ENCODE measurements around the gene TGM2. TPM values are rescaled to one million over a fixed set of nuclear protein-coding genes. Genes with fewer than 3 reads are reported as not detected.

TGM2 gene
- total RNA-seq, 1 experiment from 2014 or later: 113 TPM

DNA sequence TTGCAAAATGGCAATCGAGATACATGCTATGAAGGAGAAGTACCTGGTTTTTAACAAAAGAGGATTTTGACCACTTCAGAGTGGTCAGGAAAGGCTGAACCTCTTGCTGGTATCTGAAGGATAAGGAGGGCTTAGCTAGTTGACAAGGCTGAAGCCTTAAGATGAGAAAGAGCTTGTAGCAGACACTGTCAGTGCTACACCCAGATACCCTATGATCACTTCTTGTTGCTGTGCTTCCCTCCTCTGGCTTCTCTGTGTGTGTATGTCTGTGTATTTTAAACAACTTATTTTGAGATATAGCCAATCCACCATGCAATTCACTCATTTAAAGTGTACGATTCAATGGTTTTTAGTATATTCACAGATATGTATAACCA, 38.9 kb upstream of the TGM2 start:
- CTCF ChIA-PET: no interaction called here
- no peak for TF ChIP-seq SIN3A (IDR thresholded peaks at IDR 0.05; ENCODE audit: borderline replicate concordance, insufficient read depth, low read depth, low read length)
- TF ChIP-seq, protein P1, sequence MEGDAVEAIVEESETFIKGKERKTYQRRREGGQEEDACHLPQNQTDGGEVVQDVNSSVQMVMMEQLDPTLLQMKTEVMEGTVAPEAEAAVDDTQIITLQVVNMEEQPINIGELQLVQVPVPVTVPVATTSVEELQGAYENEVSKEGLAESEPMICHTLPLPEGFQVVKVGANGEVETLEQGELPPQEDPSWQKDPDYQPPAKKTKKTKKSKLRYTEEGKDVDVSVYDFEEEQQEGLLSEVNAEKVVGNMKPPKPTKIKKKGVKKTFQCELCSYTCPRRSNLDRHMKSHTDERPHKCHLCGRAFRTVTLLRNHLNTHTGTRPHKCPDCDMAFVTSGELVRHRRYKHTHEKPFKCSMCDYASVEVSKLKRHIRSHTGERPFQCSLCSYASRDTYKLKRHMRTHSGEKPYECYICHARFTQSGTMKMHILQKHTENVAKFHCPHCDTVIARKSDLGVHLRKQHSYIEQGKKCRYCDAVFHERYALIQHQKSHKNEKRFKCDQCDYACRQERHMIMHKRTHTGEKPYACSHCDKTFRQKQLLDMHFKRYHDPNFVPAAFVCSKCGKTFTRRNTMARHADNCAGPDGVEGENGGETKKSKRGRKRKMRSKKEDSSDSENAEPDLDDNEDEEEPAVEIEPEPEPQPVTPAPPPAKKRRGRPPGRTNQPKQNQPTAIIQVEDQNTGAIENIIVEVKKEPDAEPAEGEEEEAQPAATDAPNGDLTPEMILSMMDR (IDR thresholded peaks at IDR 0.05): no peak
- TF ChIP-seq, protein P2, sequence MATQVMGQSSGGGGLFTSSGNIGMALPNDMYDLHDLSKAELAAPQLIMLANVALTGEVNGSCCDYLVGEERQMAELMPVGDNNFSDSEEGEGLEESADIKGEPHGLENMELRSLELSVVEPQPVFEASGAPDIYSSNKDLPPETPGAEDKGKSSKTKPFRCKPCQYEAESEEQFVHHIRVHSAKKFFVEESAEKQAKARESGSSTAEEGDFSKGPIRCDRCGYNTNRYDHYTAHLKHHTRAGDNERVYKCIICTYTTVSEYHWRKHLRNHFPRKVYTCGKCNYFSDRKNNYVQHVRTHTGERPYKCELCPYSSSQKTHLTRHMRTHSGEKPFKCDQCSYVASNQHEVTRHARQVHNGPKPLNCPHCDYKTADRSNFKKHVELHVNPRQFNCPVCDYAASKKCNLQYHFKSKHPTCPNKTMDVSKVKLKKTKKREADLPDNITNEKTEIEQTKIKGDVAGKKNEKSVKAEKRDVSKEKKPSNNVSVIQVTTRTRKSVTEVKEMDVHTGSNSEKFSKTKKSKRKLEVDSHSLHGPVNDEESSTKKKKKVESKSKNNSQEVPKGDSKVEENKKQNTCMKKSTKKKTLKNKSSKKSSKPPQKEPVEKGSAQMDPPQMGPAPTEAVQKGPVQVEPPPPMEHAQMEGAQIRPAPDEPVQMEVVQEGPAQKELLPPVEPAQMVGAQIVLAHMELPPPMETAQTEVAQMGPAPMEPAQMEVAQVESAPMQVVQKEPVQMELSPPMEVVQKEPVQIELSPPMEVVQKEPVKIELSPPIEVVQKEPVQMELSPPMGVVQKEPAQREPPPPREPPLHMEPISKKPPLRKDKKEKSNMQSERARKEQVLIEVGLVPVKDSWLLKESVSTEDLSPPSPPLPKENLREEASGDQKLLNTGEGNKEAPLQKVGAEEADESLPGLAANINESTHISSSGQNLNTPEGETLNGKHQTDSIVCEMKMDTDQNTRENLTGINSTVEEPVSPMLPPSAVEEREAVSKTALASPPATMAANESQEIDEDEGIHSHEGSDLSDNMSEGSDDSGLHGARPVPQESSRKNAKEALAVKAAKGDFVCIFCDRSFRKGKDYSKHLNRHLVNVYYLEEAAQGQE (IDR thresholded peaks at IDR 0.05; ENCODE audit: insufficient read depth in 1 of 2, low read depth in 2 of 2, low read length in 1 of 2): no peak
- no peak for TF ChIP-seq POLR2AphosphoS5 (IDR thresholded peaks at IDR 0.05; ENCODE audit: low read depth, low read length)
- no peak for TF ChIP-seq TCF7L2 (IDR thresholded peaks at IDR 0.05; ENCODE audit: low read depth, low read length)
- no peak for DNase-seq (ENCODE audit: low read depth, low spot score)

DNA sequence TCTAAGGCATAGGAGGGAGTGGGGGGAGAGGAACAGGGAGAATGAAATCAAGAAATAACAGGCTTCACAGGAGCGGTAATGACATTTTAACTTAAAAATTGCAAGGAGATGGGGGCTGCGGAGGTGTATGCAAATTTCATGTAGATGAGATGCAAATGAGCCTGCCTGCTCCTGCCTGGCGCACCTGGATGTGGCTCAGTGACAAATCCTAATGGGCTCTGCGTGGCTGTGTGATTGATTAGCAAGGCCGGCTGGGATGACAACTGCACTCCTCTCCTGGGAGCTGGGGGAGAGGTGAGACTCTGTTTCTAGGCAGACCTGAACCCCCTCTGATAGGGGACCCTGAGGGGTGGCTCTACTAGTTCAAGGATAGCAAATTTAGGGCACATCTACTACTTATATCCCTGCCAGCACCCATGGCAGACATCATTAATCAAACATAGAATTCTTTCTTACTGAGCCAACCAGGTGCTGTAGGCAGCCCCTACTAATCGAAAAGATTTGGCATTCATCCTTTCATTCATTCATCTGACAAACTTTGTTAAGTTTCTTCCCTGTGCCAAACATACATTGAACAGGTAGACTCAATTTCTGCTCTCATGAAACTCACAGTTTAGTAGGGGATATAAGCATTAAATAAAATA, 38.4 kb upstream of the TGM2 start:
- no peak overlapping the region for H3K4me3 ChIP-seq (ENCODE audit: low read depth in 2 of 2, low read length in 2 of 2)
- ATAC-seq (no peak), DNase-seq (ENCODE audit: low read depth, low spot score) (no peak)
- intact Hi-C loops (cut with micrococcal nuclease; ENCODE audit: unreplicated experiment) (no loop called here), in situ Hi-C loops (cut with HindIII; ENCODE audit: low pct_unique_long_range_greater_than_20kb, low sequenced_read_pairs) (no loop called here)
- TF ChIP-seq, protein P2 (IDR thresholded peaks at IDR 0.05; ENCODE audit: insufficient read depth in 1 of 2, low read depth in 2 of 2, low read length in 1 of 2): no peak
- TF ChIP-seq TCF7L2 (IDR thresholded peaks at IDR 0.05; ENCODE audit: low read depth, low read length) (no peak), POLR2AphosphoS5 (IDR thresholded peaks at IDR 0.05; ENCODE audit: low read depth, low read length) (no peak), SIN3A (IDR thresholded peaks at IDR 0.05; ENCODE audit: borderline replicate concordance, insufficient read depth, low read depth, low read length) (no peak)
- TF ChIP-seq, protein P1 (IDR thresholded peaks at IDR 0.05): no peak
- CTCF ChIA-PET: no interaction called here
- no TSS peak for BruUV-seq (replicated peaks)
- H3K27me3 ChIP-seq (ENCODE audit: control insufficient read depth, insufficient read depth, low read length): no peaks in the 10 kb centered on the region
- POLR2A ChIA-PET: no interaction called here
- H3K4me1 ChIP-seq (ENCODE audit: control insufficient read depth, insufficient read depth, low read length): no peaks in the 10 kb centered on the region
- H3K27ac ChIP-seq (ENCODE audit: low read length): no peak overlapping the region
- no peaks in the 10 kb centered on the region for H3K36me3 ChIP-seq (ENCODE audit: control insufficient read depth, insufficient read depth, low read length)
- no peaks in the 10 kb centered on the region for H3K9me3 ChIP-seq (ENCODE audit: control insufficient read depth, insufficient read depth, low read depth, low read length)

More for the DNA sequence above, 38.9 kb upstream of the TGM2 start:
- in situ Hi-C loops (cut with HindIII; ENCODE audit: low pct_unique_long_range_greater_than_20kb, low sequenced_read_pairs) (no loop called here), intact Hi-C loops (cut with micrococcal nuclease; ENCODE audit: unreplicated experiment) (no loop called here)
- POLR2A ChIA-PET: no interaction called here
- H3K4me1 ChIP-seq (ENCODE audit: control insufficient read depth, insufficient read depth, low read length): no peaks in the 10 kb centered on the region
- peak; percentile 64 for ATAC-seq
- H3K27me3 ChIP-seq (ENCODE audit: control insufficient read depth, insufficient read depth, low read length): no peaks in the 10 kb centered on the region
- no TSS peak for BruUV-seq (replicated peaks)
- H3K36me3 ChIP-seq (ENCODE audit: control insufficient read depth, insufficient read depth, low read length): no peaks in the 10 kb centered on the region
- no peak overlapping the region for H3K27ac ChIP-seq (ENCODE audit: low read length)
- no peak overlapping the region for H3K4me3 ChIP-seq (ENCODE audit: low read depth in 2 of 2, low read length in 2 of 2)
- H3K9me3 ChIP-seq (ENCODE audit: control insufficient read depth, insufficient read depth, low read depth, low read length): no peaks in the 10 kb centered on the region
